HG02571 (cell line): ENCODE measurements around the gene SMARCA1.

Experiments
- ATAC-seq: cut with Tn5 transposase; IDR thresholded peaks from one replicate; pipeline ENCODE4 v1.9.1; 2021; ENCODE audit warnings: mild to moderate bottlenecking, moderate library complexity; ENCODE audit not compliant: unreplicated experiment

Gene SMARCA1

DNA sequence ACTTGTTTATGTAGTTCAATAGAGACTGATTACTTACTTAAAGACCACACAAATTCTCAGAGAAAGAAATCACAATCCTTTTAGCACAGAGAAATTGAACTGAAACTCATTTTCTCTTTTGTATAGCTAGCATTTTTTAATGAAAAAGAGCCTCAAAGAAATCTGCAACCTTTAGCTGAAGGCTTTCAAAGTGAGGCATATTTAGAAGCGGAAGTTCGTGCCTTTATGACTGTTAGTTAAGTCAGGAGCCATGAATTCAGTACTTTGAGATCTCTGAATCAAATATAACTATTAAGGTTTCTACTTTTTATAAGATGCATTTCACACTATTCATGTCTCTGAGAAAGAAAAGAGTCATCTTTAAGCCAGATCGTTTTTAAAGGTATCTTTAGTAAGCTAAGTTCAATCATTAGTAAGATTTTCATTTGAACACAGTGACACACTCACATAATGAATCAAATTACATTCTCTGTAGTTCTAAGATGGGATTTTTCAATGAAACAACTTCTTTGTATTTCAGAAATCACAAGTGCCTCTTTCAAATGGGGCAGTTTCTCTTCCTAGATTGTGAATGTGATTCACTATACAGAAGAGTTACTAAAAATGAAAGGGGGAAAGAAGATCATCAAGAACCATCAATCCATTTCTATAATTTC, 61.4 kb downstream of the SMARCA1 start:
- no peak for ATAC-seq

DNA sequence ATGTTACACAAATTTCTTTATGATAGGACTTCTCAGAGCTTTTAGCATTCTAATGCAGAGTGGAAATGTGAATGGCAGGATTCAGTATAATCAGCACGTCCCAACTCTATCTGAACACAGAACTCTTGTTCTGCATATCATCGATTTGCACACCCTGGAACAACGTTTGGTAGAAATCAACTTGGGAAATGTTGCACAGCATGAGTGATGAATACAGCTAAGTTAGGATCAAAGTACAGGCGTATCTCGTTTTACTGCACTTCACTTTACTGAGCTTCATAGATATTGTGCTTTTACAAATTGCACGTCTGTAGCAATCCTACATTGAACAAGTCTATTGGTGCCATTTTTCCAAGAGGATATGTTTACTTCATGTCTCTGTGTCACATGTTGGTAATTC, 70.8 kb downstream of the SMARCA1 start:
- ATAC-seq = no peak

DNA sequence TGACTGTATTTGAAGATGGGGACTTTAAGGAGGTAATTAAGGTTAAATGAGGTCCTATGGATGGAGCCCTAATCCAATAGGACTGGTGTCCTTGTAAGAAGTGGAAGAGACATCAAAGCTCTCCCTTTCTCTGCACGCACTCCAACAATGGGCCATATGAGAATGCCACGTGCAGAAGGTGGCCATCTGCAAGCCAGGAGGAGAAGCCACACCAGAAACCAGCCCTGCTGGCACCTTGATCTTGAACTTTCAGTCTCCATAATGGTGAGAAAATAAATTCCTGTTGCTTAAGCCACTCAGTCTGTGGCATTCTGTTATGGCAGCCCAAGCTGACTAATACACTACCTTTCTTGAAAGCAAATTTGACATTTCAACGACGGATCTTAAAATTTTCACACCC, 73.2 kb downstream of the SMARCA1 start:
- no peak for ATAC-seq

DNA sequence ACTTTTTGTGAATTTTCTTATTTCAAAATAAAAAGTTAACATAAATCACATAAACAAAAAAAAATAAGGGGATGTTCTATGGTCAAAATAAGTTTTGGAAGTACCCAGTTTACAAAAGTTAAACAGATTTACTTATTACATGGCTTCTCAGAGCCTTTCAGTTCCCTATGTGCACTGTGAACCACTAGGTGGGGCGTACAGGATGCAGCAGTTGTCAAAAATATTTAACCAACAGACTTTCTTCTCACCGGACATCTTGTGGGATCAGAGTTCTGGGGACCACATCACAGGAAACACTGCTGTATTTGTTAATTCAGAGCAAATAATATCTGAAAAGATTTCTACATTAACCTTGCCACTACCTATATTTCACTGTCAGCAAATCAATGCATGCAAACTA, 74.1 kb downstream of the SMARCA1 start:
- no peak for ATAC-seq

DNA sequence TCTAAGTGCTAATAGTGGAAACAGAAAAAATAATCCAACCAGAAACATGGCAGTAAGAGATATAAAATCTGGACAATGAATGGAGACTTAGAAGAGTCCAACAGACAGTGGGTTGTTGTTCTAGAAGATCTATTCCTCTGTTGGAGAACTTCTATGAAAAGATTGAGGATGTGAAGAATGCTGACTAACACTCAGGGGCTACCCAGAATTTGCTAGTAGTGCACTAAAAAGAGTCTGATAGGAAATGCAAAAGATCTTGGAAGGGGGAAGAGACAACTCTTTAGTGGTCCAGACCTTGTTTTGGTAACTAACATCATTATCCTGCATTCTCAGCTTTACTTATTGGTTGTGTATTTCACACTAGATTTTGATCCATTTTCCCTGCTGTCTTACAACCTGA, 77.9 kb downstream of the SMARCA1 start:
- ATAC-seq = no peak

DNA sequence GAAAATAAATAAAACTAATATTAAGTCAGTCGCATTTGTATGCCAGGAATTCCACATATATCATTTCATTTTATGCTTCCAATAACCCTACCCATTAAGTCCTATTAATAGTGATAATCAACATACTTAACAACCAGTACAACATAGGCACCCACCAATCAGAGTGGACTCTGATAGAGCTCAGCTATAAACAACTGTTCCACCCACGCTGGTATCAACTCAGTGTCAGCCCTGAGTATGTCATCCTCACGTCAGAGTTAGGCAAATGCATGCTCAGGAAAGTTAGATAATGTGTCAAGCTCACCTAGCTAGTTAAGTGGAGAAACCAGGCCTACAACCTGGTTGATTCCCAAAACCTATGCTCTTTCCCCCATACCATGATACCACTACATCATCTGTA, 89.3 kb downstream of the SMARCA1 start:
- ATAC-seq = no peak

DNA sequence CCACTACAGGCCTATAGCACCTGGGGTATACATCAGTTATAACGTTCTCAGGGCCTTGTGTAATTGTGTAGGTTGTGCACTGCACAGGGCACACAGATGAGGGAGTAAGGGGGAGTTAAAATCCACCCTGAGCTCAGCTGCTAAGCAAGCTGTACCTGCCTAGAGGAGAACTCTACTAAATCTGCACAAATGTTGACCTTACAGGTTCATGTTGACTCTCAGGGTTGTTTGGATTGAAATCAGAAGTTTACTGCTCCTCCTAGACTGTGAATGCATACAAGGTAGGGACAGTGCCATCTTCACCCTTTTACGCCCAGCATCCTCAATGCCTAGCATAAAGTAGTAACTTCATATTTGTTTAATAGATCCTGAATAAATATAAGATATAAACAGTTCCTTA, 89.8 kb downstream of the SMARCA1 start:
- ATAC-seq = no peak

DNA sequence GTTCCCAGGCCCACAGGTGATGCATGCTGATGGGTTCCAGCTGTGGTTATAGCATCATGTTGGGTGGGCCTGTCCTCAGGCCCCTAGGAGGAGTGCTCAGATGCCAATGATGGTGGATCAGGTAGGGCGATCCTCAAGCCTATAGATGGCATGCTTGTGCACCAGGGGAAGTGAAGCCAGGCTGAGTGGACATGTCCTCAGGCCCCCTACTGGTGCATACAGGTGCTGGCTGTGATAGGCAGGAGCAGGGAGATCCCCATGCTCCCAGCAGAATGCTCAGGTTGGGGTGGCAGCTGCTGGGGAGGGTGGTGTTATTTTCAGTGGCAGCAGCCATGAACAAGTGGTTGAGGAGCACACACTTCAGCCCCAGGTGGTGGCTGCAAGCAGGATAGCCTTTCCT, 96.0 kb downstream of the SMARCA1 start:
- ATAC-seq = no peak

DNA sequence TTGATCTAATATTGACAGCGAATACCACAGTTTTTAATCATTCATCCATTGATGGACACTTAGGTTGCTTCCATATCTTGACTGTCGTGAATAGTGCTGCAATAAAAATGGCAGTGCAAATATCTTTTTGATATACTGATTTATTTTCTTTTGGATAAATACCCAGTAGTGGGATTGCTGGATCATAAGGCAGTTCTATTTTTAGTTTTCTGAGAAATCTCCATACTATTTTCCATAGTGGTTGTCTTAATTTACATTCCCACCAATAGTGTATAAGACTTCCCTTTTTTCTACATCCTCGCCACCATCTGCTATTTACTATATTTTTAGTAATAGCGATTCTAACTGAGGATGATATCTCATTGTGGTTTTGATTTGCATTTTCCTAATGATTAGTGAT, 100.1 kb downstream of the SMARCA1 start:
- ATAC-seq = no peak

DNA sequence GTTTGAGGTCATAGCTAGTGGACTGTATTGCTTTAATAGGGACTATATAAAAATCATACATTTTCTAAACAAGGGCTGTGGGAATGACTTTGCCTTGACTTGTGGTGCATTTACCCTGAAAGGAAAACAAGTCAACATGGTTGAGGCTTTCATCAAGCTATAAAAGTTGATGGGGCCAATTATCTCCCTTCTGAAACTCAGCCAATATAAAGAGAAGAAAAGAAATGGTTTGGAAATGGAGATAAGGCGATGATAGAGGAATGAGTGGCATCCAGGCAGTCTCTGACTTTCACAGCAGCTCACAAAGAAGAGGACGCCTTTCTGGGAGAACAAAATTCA, 118.7 kb downstream of the SMARCA1 start:
- no peak for ATAC-seq

DNA sequence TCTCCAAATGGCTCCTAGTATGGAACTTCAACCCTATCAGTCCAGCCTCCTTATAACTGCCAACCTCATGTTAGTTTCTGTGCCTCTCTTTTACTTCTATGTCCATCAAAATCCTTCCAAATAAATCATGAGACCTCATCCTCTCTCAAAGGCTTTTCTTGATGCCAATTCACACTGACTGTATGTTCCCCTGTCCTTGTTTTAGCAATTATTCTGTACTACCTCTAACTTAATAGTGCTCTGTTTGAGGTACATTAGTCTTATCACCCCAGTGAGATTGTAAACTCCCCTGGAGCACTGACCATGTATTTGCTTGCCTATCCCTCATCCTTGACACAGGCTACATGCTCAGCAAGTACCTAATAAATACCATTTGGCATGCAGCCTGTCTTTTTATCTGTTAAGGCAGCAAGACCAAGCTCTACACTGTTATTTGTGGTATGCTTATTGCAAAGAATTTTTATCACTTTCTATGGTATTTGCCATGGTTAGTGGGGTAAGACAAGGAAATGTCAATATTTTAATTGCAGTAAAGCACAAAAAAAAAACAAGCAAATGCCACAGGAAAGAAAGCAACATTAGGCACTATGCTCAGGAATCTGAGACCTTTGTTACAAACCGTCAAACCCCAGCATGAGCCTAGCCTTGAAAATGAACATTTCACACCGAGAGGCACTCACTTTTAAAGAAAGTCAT, 119.2 kb downstream of the SMARCA1 start:
- no peak for ATAC-seq
